ENCODE measurements around the gene MLH3.

- no peak for TF ChIP-seq EGR1 (IDR thresholded peaks at IDR 0.05)
- TF ChIP-seq REST (IDR thresholded peaks at IDR 0.05; ENCODE audit: low read depth), result no peak
- TF ChIP-seq RAD21 (IDR thresholded peaks at IDR 0.05; ENCODE audit: low read depth), result no peak
- no peak for TF ChIP-seq EP300 (IDR thresholded peaks at IDR 0.05; ENCODE audit: borderline replicate concordance)
Measured at GRCh38 chr14:75003250-75004027, 47.8 kb downstream of the MLH3 start.

Data from Ishikawa (cell line).